Neural progenitor cell (in vitro differentiated cells): ENCODE results near the gene CDT1. TPM values are rescaled to one million over a fixed set of nuclear protein-coding genes. Genes with fewer than 3 reads are reported as not detected.

Experiments
- DNase-seq: peaks from one replicate; pipeline ENCODE4 v3.0.0-alpha.2; 2016; ENCODE audit warnings: low spot score
- H2AFZ ChIP-seq: fragments of 200-600 bp; sonication (generic); replicated peaks from 2 replicates; pipeline ENCODE4 v1.6.1; 2016; ENCODE audit warnings: antibody characterized with exemption
- H3F3A ChIP-seq: fragments of 200-600 bp; sonication (generic); 2 replicates; pipeline ENCODE4 v1.6.1; 2016; ENCODE audit warnings: antibody characterized with exemption, low read depth
- H3K27ac ChIP-seq: fragments of 200-600 bp; sonication (generic); 2 replicates; pipeline ENCODE4 v1.5.1; 2016; ENCODE audit warnings: mild to moderate bottlenecking
- H3K27me3 ChIP-seq: fragments of 200-600 bp; sonication (generic); 2 replicates; pipeline ENCODE4 v1.6.1; 2016; ENCODE audit warnings: mild to moderate bottlenecking, moderate library complexity
- H3K36me3 ChIP-seq: fragments of 200-600 bp; sonication (generic); 2 replicates; pipeline ENCODE4 v1.5.1; 2016
- H3K4me1 ChIP-seq: fragments of 200-600 bp; sonication (generic); 2 replicates; pipeline ENCODE4 v1.6.1; 2016; ENCODE audit warnings: mixed run types
- H3K4me2 ChIP-seq: fragments of 200-600 bp; sonication (generic); 2 replicates; pipeline ENCODE4 v1.6.1; 2016
- H3K4me3 ChIP-seq: fragments of 200-600 bp; sonication (generic); 2 replicates; pipeline ENCODE4 v1.5.1; 2016
- H3K79me2 ChIP-seq: fragments of 200-600 bp; sonication (generic); 2 replicates; pipeline ENCODE4 v1.6.1; 2016; ENCODE audit warnings: low read depth
- H3K9ac ChIP-seq: fragments of 200-600 bp; sonication (generic); 2 replicates; pipeline ENCODE4 v1.6.1; 2016
- H3K9me3 ChIP-seq: fragments of 200-600 bp; sonication (generic); 2 replicates; pipeline ENCODE4 v1.5.1; 2016; ENCODE audit warnings: low read depth
- H4K20me1 ChIP-seq: fragments of 200-600 bp; sonication (generic); 2 replicates; pipeline ENCODE4 v1.6.1; 2016; ENCODE audit warnings: low read depth
- H3K27ac Mint-ChIP-seq: 3 replicates; pipeline ENCODE4 v1.8.0; 2021; ENCODE audit warnings: mixed read lengths
- H3K27me3 Mint-ChIP-seq: 2 replicates; pipeline ENCODE4 v1.8.0; 2022; ENCODE audit warnings: low read depth, mild to moderate bottlenecking, inconsistent platforms, moderate library complexity, mixed read lengths; ENCODE audit not compliant: insufficient read depth
- H3K36me3 Mint-ChIP-seq: 3 replicates; pipeline ENCODE4 v1.8.0; 2021; ENCODE audit warnings: mixed read lengths
- H3K4me1 Mint-ChIP-seq: 3 replicates; pipeline ENCODE4 v1.8.0; 2021; ENCODE audit warnings: mixed read lengths
- H3K4me3 Mint-ChIP-seq: 3 replicates; pipeline ENCODE4 v1.8.0; 2021; ENCODE audit warnings: mild to moderate bottlenecking, moderate library complexity, mixed read lengths
- H3K9me3 Mint-ChIP-seq: 3 replicates; pipeline ENCODE4 v1.8.0; 2020; ENCODE audit warnings: mixed read lengths
- CTCF ChIP-seq: fragments of 200-600 bp; sonication (generic); IDR thresholded peaks from 2 replicates; pipeline ENCODE4 v1.5.1; 2017; ENCODE audit warnings: antibody characterized with exemption, mild to moderate bottlenecking
- EZH2 ChIP-seq: fragments of 200-600 bp; sonication (generic); IDR thresholded peaks from 2 replicates; pipeline ENCODE4 v1.6.1; 2017; ENCODE audit warnings: antibody characterized with exemption, mild to moderate bottlenecking, moderate library complexity
- EZH2phosphoT487 ChIP-seq: fragments of 200-600 bp; sonication (generic); IDR thresholded peaks from 2 replicates; pipeline ENCODE4 v1.6.1; 2017; ENCODE audit warnings: antibody characterized with exemption
- total RNA-seq: library from RNA; depleted of rRNA; stranded (reverse); fragments of >200 nt; gene quantifications from 2 replicates; pipeline ENCODE4 v1.2.3, GENCODE V29; 2015; ENCODE audit warnings: low replicate concordance

CDT1 gene
- total RNA-seq, 1 donor from 2014 or later = 7.8 TPM

DNA sequence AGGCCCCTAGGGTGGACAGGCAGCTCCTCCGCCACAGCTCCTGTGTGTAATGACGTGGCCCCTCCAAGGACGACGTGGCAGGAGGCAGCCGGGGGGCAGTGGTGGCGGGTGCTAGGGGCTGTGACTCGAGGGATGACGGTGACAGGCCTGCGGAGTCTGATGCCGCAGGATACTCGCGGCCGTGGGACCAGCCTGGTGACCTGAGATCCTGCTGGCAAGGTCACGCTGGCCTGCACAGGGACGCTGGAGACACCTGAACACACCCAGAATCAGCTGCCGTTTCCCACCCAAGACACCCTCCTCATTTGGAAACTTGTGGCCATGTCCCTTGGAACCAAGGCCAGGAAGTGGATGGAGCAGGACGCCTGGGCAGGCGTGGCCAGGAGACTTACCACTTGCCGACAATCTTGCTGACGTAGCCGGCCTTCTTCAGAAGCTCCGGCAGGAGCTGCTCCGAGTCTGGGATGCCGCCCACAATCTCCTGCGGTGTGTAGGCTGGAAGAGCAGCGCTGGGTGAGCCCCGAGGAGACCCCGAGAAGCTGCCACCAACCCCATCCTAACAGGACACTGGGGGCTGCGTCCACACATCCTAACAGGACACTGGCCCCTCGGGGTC is 37.1 kb downstream of the CDT1 start:
- peaks cover 3% of the 10 kb centered on the region for H3K4me1 Mint-ChIP-seq
- no peak overlapping the region for H3K27ac Mint-ChIP-seq
- H3F3A ChIP-seq = no peaks in the 10 kb centered on the region
- no peak overlapping the region for H3K9ac ChIP-seq
- no peaks in the 10 kb centered on the region for H3K79me2 ChIP-seq
- no peaks in the 10 kb centered on the region for H3K27me3 ChIP-seq
- no peak overlapping the region for H3K4me3 ChIP-seq
- H4K20me1 ChIP-seq = peaks cover 4% of the 10 kb centered on the region
- H3K27ac ChIP-seq = no peak overlapping the region
- TF ChIP-seq EZH2 (no peak), CTCF (no peak), EZH2phosphoT487 (no peak)
- no peaks in the 10 kb centered on the region for H3K9me3 Mint-ChIP-seq
- H3K4me3 Mint-ChIP-seq = no peak overlapping the region
- no peak for DNase-seq
- no peaks in the 10 kb centered on the region for H3K36me3 Mint-ChIP-seq
- H3K36me3 ChIP-seq = no peaks in the 10 kb centered on the region
- H3K27me3 Mint-ChIP-seq = peaks cover 8% of the 10 kb centered on the region
- no peaks in the 10 kb centered on the region for H3K9me3 ChIP-seq
- H2AFZ ChIP-seq = no peak overlapping the region
- H3K4me2 ChIP-seq = no peak overlapping the region
- no peaks in the 10 kb centered on the region for H3K4me1 ChIP-seq

GRCh38 chr16:88841521-88842307 is 38.1 kb downstream of the CDT1 start:
- no peak overlapping the region for H3K27ac ChIP-seq
- no peaks in the 10 kb centered on the region for H3F3A ChIP-seq
- no peak overlapping the region for H3K27ac Mint-ChIP-seq
- no peak for TF ChIP-seq EZH2
- TF ChIP-seq EZH2phosphoT487 = no peak
- H4K20me1 ChIP-seq = peaks cover 4% of the 10 kb centered on the region
- H3K9ac ChIP-seq = no peak overlapping the region
- H3K9me3 ChIP-seq = no peaks in the 10 kb centered on the region
- peaks cover 8% of the 10 kb centered on the region for H3K27me3 Mint-ChIP-seq
- no peaks in the 10 kb centered on the region for H3K9me3 Mint-ChIP-seq
- no peak overlapping the region for H3K4me3 ChIP-seq
- H3K79me2 ChIP-seq = no peaks in the 10 kb centered on the region
- H3K4me3 Mint-ChIP-seq = no peak overlapping the region
- no peak for DNase-seq
- H3K36me3 ChIP-seq = no peaks in the 10 kb centered on the region
- no peaks in the 10 kb centered on the region for H3K27me3 ChIP-seq
- peaks cover 3% of the 10 kb centered on the region for H3K4me1 Mint-ChIP-seq
- H2AFZ ChIP-seq = no peak overlapping the region
- no peaks in the 10 kb centered on the region for H3K36me3 Mint-ChIP-seq
- H3K4me1 ChIP-seq = no peaks in the 10 kb centered on the region
- no peak overlapping the region for H3K4me2 ChIP-seq

GRCh38 chr16:88842308-88842756 is 38.7 kb downstream of the CDT1 start:
- Histone ChIP-seq H3F3A (no peaks in the 10 kb centered on the region), H3K36me3 (no peaks in the 10 kb centered on the region), H2AFZ (no peak overlapping the region), H3K9me3 (no peaks in the 10 kb centered on the region), H4K20me1 (peaks cover 4% of the 10 kb centered on the region), H3K27ac (no peak overlapping the region), H3K9ac (no peak overlapping the region), H3K4me2 (no peak overlapping the region), H3K79me2 (no peaks in the 10 kb centered on the region), H3K4me3 (no peak overlapping the region), H3K4me1 (no peaks in the 10 kb centered on the region), H3K27me3 (no peaks in the 10 kb centered on the region)
- H3K4me3 Mint-ChIP-seq = no peak overlapping the region
- H3K4me1 Mint-ChIP-seq = peaks cover 3% of the 10 kb centered on the region
- H3K27ac Mint-ChIP-seq = no peak overlapping the region
- no peaks in the 10 kb centered on the region for H3K9me3 Mint-ChIP-seq
- TF ChIP-seq EZH2phosphoT487 = no peak
- TF ChIP-seq CTCF = no peak
- TF ChIP-seq EZH2 = no peak
- DNase-seq = no peak
- H3K36me3 Mint-ChIP-seq = no peaks in the 10 kb centered on the region
- peaks cover 8% of the 10 kb centered on the region for H3K27me3 Mint-ChIP-seq

- Mint-ChIP-seq H3K4me3 (peak overlapping the region; percentile 24), H3K4me1 (peaks cover 3% of the 10 kb centered on the region), H3K36me3 (no peaks in the 10 kb centered on the region), H3K9me3 (no peaks in the 10 kb centered on the region), H3K27me3 (peaks cover 8% of the 10 kb centered on the region), H3K27ac (no peak overlapping the region)
- no peak overlapping the region for H3K4me2 ChIP-seq
- no peak for DNase-seq
- no peak overlapping the region for H3K27ac ChIP-seq
- H3K4me1 ChIP-seq = no peaks in the 10 kb centered on the region
- no peak for TF ChIP-seq EZH2phosphoT487
- H3K4me3 ChIP-seq = no peak overlapping the region
- H3K36me3 ChIP-seq = no peaks in the 10 kb centered on the region
- H3F3A ChIP-seq = no peaks in the 10 kb centered on the region
- H3K9ac ChIP-seq = no peak overlapping the region
- H4K20me1 ChIP-seq = peaks cover 4% of the 10 kb centered on the region
- no peaks in the 10 kb centered on the region for H3K79me2 ChIP-seq
- no peaks in the 10 kb centered on the region for H3K27me3 ChIP-seq
- H3K9me3 ChIP-seq = no peaks in the 10 kb centered on the region
- no peak overlapping the region for H2AFZ ChIP-seq
Observed at GRCh38 chr16:88842806-88843205, 39.2 kb downstream of the CDT1 start.
